GM12872 (cell line): ENCODE results near the gene GNG12.

Source experiments
- CTCF ChIP-seq: IDR thresholded peaks from 3 replicates; pipeline ENCODE4 v1.5.1; 2011; ENCODE audit warnings: low read depth, mild to moderate bottlenecking, low read length, moderate library complexity; ENCODE audit not compliant: insufficient read depth

Gene GNG12

DNA sequence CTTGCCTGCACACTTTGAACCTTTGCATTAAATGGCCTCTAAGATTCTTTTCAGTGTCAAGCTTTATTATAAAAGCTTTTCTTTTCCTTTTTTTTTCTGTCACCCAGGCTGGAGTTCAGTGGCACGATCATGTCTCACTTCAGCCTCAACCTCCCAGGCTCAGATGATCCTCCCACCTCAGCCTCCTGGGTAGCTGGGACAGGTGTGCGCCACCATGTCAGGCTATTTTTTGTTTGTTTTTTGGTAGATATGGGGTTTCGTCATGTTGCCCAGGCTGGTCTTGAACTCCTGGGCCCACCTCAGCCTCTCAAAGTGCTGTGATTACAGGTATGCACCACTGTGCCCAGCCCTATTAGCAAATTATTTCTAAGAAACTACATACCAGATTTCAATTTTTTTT is 95.4 kb downstream of the GNG12 start:
- no peak for TF ChIP-seq CTCF

- TF ChIP-seq CTCF = no peak
These were observed 96.5 kb downstream of the GNG12 start for GRCh38 chr1:67736750-67737149.

DNA sequence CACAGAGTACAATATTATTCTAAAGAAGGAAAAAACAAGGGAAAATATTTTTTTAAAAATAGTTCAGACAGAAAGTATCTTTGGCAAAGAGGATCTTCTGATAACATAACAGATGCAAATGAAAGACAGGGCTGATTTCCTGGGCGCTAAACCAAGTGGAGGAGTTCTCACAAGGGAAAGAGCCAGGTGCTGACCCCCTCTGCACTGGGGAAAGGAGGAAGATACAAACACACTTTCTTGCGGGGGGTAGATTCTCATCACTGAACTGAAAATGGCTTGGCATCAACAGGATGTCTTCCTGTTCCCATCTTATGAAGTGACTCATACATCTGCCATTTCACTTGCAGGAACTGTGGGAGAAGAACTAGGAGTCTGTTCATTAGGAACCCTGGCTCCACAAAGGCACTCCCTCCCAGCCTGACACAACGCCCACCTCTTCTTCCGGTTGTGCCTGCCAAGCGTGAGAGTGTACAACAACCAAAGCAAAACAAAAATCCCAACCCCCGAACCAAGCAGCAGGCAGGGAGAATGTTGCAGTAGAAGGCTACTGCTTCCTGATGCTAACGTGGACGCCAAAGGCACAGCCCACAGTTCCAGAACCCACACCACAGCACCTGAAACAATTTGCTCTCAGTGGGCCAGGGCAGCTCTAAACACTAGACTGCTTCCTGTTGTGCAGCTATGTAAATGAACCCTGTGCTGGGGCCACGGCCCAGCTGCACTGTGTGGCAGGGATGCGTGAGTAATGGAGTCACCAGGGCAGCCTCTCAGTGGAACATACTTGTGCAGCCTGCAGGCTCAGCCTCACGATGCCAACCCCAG is 97.2 kb downstream of the GNG12 start:
- no peak for TF ChIP-seq CTCF

GRCh38 chr1:67735206-67735605 is 98.1 kb downstream of the GNG12 start:
- TF ChIP-seq CTCF = no peak

DNA sequence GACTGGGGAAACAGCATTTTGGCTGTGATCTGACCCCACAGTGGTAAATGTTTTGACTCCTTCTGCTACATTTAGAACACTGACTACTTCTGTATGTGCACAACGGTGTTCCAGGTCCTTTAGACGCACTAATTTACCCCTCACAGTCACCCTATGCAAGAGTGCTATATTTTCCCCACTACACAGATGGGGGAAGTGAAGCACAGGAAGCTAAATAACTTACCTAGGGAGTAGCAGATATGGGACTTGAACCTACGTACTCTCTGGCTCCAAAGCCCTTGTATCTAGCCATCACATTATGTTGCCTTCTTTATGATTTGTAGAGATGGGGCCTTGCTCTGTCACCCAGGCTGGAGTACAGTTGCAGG is 99.0 kb downstream of the GNG12 start:
- no peak for TF ChIP-seq CTCF

GRCh38 chr1:67733681-67734322 is 99.5 kb downstream of the GNG12 start:
- no peak for TF ChIP-seq CTCF

GRCh38 chr1:67732750-67733151 is 100.5 kb downstream of the GNG12 start:
- no peak for TF ChIP-seq CTCF
